Measurements from ENCODE around the gene GPR160.

The GPR160 gene

DNA sequence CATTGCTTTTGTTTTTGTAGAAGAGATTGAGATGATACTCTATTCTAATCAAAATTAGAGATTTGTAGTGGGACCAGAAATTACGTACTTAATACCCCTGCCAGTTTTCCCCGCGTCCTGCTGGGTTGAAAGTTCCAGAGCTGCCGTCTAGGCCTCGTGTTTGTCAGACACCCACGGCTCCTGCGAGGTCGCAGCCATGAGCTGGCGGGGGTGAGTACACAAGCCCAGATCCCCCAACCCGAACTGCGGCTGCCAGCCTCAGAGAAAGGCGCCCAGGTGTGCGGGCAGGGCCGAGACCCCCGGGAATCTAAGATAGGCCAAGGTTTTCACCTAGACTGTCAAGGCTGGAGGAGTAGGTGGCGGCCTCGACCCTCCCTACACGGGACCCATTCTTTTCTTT, 26.3 kb downstream of the GPR160 start:
- DNase-seq (ENCODE audit: low read depth in 3 of 3): no peak

DNA sequence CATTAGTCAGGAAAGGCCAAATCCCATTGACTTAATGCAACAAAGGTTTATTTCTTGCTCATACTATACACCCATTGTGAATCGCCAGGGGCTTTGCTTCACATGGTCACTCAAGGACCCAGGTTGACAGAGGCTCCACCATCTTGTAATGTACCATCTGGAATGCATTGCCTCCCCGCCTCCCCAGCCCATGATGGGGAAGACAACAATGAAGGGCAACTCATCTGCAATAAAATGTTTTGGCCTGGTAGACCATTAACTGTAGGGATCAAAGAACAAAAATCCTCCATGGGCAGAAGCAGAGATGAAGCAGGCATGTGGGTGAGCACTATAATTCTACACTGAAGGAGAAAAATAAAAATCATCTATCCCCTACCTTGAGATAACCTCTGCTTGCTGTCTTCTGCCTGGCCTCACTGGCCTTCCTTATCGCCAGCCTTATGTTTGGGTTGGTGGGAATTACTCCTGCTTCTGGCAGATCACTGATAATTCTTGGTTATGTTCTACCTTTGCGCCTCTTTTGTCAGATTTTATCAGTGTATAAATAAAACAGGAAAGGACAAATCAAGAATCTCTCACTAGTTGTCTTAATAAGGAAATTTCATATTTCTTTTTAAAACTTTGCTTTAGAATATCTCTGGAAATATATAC, 37.8 kb downstream of the GPR160 start:
- no peak for DNase-seq (ENCODE audit: low read depth in 3 of 3)

DNA sequence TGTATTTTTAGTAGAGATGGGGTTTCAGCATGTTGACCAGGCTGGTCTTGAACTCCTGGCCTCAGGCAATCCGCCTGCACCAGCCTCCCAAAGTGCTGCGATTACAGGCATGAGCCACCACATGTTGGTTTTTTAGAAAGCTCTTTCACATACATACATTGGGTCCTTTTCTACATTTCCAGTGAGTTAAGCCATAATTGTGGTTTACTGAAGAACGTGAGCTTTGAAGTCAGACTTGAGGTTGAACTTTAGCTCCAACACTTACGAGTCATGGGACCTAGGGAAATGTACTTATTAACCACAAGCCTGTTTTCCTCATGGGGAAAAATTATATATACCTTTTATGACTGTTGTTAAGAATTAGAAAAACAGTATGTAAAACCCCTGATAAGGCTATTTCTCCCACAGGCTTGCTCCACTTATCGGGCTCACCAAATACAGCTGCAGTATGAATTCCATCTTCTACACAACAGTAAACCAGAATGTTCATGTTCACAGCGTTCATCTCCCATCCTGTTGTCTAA, 39.0 kb downstream of the GPR160 start:
- DNase-seq (ENCODE audit: low read depth in 3 of 3): no peak

DNA sequence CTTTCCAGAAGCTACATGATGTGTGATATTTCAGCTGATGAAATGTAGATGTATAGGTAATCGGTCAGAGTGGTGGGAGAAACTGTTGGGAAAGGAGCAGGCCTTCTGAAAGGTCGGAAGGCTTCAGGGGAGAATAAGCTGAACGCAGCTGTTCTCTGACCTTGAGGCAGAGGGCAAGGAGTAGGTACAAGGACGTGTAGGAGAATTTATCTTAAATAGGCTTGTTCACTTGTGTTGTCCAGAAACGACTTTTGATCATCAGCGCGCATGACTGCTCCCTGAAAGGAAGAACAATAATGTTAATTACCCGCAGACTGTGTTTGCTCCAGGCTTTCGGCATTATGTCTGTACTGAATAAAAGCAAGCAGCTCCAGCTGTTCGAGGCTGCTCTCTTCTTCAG, 39.6 kb downstream of the GPR160 start:
- no peak for DNase-seq (ENCODE audit: low read depth in 3 of 3)

DNA sequence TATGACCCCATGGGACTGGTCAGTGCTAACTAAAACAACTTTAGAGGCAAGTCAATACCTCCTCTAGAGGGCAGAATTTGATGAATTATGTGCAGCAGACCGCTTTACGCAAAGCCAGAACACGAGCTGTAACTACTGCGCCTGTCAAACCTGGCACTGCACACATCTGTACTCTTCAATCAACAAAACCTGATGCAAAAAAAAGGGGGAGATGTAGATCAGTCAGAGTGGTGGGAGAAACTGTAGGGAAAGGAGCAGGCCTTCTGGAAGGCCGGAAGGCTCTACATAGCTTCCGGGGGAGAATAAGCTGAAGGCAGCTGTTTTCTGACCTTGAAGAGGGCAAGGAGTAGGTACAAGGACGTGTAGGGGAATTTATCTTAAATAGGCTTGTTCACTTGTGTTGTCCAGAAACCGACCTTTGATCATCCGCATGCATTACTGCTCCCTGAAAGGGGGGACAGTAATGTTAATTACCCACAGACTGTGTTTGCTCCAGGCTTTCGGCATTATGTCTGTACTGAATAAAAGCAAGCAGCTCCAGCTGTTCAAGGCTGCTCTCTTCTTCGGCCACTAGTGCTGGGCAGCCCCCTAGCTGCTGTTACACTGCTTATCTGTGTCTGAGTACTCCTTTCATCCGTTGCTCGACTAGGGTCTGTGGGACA, 41.0 kb downstream of the GPR160 start:
- no peak for DNase-seq (ENCODE audit: low read depth in 3 of 3)

DNA sequence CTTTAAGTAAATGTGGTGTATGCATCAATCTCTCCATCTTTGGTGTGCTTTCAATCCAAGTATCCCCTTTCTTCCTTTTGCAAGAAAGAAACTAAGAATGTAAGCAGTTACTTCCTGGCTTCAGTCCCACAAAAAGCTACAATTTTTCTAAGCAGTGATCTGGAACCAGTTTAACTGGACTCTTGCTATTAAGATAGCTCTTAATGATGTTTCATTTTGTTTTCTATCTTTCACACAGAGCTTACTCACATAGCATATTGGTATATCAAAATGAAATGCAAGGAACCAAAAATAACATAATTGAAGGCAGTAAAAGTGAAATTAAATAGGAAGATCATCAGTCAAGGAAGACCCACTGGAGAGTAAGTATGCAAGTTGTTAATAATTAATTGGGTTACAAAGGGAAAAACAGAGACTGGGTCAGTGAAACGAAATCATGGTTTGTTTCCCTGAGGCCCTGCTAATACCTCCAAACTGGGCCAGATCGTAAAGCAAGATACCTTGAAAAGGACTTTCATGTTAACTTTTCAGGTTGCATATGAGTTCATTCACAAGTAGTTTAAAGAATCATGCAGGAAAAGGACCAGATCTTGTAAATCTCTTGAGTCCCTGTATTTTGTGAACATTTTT, 41.9 kb downstream of the GPR160 start:
- no peak for DNase-seq (ENCODE audit: low read depth in 3 of 3)

DNA sequence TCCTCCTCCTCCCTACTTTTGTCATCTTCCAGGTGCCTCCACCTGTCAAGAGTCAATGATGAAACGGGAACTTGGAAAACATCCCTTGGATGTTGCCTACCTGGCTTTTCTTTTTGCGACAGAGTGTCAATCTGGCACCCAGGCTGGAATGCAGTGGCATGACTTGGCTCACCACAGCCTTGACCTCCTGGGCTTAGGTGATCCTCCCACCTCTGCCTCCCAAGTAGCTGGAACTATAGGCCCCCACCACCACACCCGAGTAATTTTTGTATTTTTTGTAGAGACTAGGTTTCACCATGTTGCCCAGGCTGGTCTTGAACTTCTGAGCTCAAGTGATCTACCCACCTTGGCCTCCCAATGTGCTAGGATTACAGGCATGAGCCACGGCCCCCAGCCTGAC, 42.8 kb downstream of the GPR160 start:
- DNase-seq (ENCODE audit: low read depth in 3 of 3): no peak

DNA sequence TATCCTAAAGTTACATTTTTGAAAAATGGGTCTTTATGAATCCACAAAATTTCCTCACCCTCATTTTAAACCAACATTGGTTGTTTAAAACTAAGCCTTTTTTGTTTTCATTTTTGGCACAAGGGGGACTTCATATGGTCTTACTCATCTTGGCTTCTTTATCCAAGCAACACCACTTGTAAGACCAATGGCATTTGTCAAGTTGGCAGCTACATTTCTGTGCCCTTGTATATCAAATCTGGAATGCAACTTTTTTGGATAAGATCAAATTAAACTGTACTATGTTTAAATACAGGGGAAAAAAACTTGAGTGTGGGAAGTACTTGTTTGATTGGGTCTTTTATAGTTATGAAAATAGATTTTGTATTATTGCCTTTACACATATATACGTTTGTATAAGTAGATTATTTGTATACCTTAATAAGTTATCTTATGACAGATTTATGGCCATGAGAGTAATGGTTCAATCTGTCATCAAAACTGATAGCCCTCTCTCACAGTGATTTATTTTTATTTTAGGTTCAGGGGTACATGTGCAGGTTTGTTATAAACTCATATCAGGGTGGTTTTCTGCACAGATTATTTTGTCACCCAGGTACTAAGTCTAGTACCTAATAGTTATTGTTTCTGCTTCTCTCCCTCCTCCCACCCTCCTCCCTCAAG, 43.4 kb downstream of the GPR160 start:
- no peak for DNase-seq (ENCODE audit: low read depth in 3 of 3)

DNA sequence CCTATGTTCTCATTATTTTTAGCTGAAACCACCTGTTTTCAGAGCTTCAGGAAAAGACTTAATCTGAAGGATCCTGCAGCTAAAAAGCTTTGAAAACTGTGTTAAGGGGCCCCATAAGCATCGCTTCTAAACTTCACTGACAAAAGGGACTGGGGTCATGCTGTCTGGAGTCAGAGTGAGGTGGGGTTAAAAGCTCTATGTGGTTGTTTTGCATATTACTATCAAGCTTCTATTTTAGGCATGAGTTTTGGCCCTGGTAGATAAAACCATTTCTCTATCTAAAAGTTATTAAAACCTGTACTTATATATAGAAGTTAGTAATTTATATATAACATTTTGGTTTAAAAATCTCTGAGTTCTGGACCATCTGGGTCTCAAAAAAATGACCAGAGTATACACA, 45.5 kb downstream of the GPR160 start:
- DNase-seq (ENCODE audit: low read depth in 3 of 3): no peak

DNA sequence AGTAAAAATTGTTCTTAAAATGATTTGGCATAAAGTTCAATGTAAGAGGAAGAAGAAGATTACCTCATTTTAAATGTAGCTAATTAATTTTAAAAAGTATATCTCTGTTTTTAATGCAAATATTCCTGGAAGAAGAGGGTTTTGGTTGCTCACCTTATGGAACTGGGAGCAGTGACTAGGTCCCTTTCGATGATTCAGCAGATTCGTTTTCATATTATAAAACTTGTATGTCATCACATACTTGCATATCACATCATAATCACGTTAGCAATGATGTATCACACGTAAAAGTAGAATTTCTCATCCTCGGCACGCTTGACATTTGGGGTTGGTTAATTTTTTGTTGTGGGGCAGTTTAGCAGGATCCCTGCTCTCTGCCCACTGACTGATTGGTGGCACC, 47.6 kb downstream of the GPR160 start:
- DNase-seq (ENCODE audit: low read depth in 3 of 3): no peak

DNA sequence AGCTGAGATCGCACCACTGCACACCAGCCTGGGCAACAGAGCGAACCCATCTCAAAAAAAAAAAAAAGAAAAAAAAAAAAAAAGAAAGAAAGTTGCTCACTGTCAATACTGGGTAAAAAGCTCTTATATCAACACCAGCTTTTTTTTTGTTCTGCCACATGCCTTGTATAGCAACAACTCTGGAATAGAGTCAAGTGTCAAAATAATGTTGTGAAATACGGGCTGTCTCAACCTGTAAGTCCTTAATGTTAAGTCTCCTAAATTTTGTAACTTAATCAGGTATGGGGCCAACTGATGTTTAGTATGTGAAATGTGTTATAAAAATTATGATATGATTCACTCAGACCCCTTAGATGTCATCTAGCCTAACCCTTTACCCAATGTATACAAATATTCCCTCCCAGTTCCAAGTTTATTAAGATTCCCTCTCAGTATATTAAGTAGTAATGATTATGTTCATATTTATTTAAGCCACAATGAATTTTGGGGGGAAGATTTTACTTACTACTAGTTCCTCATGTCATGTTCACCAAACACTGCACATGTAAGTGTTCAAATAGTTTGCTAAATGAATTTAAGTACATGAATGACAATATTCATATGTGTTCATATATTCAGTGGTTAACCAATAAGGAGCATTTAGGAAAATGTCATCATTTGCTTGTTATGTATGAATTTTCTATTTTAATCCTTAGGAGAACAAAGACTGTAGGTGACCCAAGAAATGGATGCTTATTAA, 52.2 kb downstream of the GPR160 start:
- no peak for DNase-seq (ENCODE audit: low read depth in 3 of 3)

DNA sequence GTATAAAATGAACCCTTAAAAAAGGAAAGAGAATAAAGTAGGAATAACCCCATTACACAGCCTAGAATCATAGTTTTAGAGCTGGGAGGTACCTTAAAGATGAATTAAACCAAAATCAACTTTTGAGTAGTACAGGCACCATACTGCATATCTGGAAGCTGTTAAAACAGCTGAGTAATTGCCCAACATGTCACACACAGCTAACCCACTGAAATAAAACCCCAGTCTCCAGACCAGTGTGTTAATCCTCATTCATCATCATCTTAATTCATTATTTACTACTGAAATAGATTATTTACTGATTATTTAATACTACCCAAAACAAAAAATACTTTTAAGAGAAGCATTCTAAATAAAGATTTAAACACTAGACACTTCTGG, 52.8 kb downstream of the GPR160 start:
- DNase-seq (ENCODE audit: low read depth in 3 of 3): no peak

DNA sequence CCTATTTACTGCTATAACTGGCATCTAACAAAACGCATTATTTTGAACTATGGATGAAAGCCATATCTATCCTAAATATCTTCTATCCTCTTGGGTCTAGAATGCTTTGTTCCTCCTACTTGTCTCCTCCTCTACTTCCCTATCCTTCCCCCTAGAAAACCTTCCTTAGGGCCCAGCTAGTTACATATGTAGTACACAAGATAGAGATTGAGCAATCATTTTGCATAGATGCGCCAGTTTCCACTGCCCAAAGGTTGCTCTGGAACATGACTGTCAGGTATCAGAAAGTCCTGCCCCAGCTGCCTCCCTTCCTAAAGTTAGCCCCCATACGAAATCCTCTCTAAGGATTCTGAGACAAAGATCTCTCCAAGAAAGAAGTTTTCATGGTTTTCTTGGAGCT, 55.1 kb downstream of the GPR160 start:
- no peak for DNase-seq (ENCODE audit: low read depth in 3 of 3)

DNA sequence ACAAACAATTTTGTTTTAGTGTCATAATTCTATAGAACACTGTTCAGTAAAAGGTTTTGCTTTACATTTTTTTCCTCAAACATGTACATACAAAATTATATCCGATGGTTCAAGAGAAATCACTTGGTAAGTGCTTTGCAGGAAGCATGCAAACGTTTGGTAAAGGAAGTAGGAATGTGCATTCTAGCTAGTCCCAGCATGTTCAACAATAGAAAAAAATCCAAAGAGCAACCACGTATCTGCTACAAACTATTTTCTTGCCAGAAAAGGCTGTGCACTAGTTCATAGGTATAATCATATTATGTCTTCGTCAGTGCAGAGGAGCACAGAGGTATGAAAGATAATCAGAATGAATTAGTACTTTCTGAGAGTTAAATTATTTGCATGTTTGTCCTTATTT, 58.0 kb downstream of the GPR160 start:
- no peak for DNase-seq (ENCODE audit: low read depth in 3 of 3)

DNA sequence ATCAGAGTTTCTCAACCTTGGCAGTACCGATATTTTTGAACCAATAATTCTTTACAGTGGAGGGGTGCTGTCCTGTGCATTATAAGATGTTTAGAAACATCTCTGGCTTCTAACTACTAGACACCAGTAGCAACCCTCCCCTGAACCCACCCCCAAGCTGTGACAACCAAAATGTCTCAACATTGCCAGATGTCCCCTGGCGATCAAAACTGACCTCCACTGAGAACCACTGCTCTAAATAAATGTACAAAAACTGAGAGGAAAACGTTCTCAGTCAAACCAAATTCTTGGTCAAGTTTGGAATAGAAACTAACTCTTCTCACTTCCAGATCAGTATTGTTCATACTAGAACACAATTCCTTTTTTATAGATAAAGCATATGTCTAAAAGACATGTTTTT, 58.5 kb downstream of the GPR160 start:
- no peak for DNase-seq (ENCODE audit: low read depth in 3 of 3)

DNA sequence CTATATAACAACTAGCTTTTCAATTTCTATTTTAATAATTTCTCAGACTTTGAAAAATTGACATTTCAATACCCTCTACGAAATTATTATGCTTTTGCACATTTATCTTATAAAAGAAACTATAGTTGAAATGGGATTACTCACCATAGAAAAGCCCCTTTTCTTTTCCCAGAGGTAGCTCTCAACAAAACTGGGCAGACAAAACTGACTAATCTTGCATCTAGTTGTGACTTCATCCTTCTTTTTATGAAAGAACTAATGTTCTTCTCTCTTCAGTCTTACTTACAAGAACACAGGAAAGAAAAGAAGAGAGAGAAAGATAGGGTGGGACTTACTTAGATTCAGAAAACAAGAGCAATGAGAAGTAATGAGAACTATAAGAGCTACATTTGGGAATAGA, 61.0 kb downstream of the GPR160 start:
- no peak for DNase-seq (ENCODE audit: low read depth in 3 of 3)

DNA sequence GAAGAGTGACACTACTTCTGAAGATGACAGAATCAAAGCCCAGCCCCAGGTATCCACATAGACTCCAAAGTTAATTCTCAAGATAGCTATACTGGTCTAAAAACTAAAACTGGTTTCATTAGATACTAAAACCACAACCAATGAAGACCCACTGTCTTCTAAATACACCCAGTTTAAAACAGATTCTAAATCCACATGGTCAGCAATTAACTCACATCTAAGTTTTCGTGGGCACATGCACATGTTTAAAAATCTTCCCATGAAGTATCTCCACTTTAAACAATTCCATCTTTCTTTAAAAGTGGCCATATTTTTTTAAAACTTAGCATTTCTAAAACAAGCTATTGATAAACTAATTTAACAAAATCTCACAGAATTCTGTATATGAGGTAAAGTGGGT, 63.1 kb downstream of the GPR160 start:
- no peak for DNase-seq (ENCODE audit: low read depth in 3 of 3)

DNA sequence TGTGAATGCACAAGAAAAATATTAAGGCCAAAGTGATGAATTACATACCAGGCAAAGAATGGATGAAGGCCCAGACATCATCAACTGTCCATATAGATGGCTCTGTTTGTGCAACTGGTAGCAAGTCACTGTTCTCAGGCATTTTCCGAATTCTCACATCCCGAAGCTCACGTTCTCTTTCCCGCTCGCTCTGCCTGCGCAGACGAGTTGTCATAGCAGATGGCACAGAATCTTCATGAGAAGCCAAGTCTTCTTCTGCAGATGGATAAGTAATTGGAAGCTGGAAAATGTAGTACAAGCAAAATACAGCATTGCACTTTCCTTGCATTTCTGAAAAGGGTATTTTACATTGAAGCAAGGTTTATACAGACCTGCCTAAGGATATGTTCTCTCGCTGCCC, 64.6 kb downstream of the GPR160 start:
- no peak for DNase-seq (ENCODE audit: low read depth in 3 of 3)

DNA sequence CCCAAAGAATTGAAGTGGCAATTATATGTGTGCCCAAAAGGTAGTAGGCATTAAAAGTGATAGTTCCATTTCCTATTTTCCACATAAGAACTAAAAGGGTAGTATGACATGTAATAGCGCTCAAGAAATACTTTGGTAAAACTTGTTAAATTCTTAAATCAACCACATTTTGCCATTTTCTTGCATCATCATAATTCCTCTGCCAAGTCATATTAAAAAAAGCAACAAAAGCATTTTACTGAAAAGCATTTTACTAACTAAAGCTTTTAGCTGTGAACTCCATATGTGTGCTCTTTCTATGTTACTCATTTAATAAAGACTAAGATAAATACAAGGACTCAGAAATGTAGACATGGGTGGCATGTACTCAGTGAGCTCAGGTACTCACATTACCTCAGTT, 70.1 kb downstream of the GPR160 start:
- DNase-seq (ENCODE audit: low read depth in 3 of 3): no peak

DNA sequence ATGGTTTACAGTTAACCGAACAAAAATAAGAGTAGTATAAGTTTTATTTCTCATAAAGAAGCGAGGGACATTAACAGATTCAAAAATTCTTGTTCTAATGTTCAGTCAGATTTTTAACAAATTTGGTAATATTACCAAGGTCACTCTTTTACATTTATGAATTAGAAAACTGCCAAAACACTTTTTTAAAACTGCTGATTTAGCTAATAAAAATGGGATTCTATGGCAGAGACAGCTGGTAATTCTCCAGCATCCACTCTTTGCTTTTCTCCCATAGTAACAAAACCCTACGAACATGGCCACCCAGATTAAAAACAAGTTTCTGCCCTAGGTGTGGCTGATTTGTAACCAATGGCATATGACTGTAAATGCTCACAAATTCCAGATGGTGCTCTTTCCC, 71.2 kb downstream of the GPR160 start:
- DNase-seq (ENCODE audit: low read depth in 3 of 3): no peak

DNA sequence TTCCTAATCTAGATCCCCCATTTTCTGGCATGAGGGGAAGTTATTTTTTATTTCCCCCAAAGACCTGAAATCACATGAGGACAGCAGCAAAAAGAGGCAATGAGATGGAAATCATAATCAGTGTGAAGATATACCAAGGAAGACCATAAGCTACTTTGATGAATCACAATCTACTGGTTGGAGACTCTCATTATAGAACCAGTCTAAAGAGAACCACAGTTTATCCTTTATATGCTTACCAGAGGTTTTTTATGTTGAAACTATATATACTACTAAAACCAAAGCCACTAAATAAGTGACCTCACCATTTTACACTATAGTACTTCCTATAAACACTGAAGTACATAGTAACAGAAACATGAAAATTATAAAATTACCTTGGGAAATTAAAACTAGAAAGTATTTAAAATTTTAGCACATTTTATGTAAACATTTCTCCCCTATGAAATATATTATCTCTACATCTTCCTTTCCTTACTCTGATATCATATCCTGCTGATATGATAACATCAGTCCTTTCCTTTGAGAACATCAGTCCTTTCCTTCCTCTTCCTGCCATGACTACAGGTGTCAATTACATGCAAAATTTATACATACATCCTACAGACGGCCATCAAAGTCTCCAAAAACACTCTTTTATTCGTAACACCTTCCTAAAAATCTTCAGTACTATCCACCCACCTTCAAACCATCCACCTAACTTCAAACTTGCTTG, 71.9 kb downstream of the GPR160 start:
- DNase-seq (ENCODE audit: low read depth in 3 of 3): no peak
